SJCRH30 (cell line): ENCODE results near the gene KCNH8. TPM values are rescaled to one million over a fixed set of nuclear protein-coding genes. Genes with fewer than 3 reads are reported as not detected.
"Not testable (repeated sequence)": the region's sequence is repeated elsewhere in the genome, so short reads cannot be mapped to it uniquely, and the experiment has no call there.

Source experiments
- DNase-seq, 2 experiments: peaks; one replicate each; pipeline ENCODE4 v3.0.0-alpha.2; 2015 to 2020
- H3K27ac ChIP-seq: fragments of 250-450 bp; sonication (Bioruptor Pico); 2 replicates; pipeline ENCODE4 v1.5.1; 2020; ENCODE audit warnings: mild to moderate bottlenecking, moderate library complexity
- H3K27me3 ChIP-seq: fragments of 250-450 bp; sonication (Bioruptor Pico); 2 replicates; pipeline ENCODE4 v1.5.1; 2020; ENCODE audit warnings: mild to moderate bottlenecking, moderate library complexity
- H3K36me3 ChIP-seq: fragments of 250-450 bp; sonication (Bioruptor Pico); 2 replicates; pipeline ENCODE4 v1.5.1; 2020; ENCODE audit warnings: mild to moderate bottlenecking, moderate library complexity
- H3K4me1 ChIP-seq: fragments of 250-450 bp; sonication (Bioruptor Pico); 2 replicates; pipeline ENCODE4 v1.5.1; 2020; ENCODE audit warnings: mild to moderate bottlenecking, moderate library complexity
- H3K4me3 ChIP-seq: fragments of 250-450 bp; sonication (Bioruptor Pico); 2 replicates; pipeline ENCODE4 v1.5.1; 2020; ENCODE audit warnings: mild to moderate bottlenecking, moderate library complexity
- H3K9me3 ChIP-seq: fragments of 250-450 bp; sonication (Bioruptor Pico); replicated peaks from 2 replicates; pipeline ENCODE4 v1.5.1; 2020; ENCODE audit warnings: mild to moderate bottlenecking, moderate library complexity
- total RNA-seq: library from RNA; depleted of rRNA; stranded (reverse); fragments of >200 nt; shearing (Covaris generic); gene quantifications from 2 replicates; pipeline ENCODE4 v1.2.3, GENCODE V29; 2014

KCNH8 gene
- total RNA-seq, 1 experiment from 2014 or later: not detected

DNA sequence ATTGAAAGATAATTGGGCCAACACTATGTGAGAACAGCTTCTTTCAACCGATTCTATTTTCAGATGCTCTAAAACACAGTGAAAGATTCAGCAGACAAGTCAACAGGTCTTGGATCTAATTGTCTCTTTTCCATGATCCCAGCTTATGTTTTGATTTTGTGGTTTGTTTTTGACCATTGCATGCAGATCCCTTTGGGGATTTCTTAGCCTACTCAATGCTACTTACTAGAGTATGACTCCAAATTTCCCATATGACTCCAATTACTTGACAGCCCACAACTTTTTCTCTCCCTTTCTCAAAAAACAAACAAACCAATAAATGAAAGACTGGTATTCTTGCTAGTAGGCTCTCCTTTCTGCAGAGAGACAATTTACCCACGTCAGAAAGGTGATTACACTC, 67.1 kb downstream of the KCNH8 start:
- no peaks in the 10 kb centered on the region for H3K36me3 ChIP-seq
- no peak overlapping the region for H3K27ac ChIP-seq
- no peak for DNase-seq
- no peak overlapping the region for H3K4me3 ChIP-seq
- H3K9me3 ChIP-seq: no peaks in the 10 kb centered on the region
- no peaks in the 10 kb centered on the region for H3K27me3 ChIP-seq
- no peaks in the 10 kb centered on the region for H3K4me1 ChIP-seq

- Histone ChIP-seq H3K27ac (no peak overlapping the region), H3K36me3 (no peaks in the 10 kb centered on the region), H3K4me3 (no peak overlapping the region), H3K4me1 (no peaks in the 10 kb centered on the region), H3K9me3 (no peaks in the 10 kb centered on the region), H3K27me3 (no peaks in the 10 kb centered on the region)
- DNase-seq: no peak
Observed at GRCh38 chr3:19216669-19217337, 68.5 kb downstream of the KCNH8 start.

DNA sequence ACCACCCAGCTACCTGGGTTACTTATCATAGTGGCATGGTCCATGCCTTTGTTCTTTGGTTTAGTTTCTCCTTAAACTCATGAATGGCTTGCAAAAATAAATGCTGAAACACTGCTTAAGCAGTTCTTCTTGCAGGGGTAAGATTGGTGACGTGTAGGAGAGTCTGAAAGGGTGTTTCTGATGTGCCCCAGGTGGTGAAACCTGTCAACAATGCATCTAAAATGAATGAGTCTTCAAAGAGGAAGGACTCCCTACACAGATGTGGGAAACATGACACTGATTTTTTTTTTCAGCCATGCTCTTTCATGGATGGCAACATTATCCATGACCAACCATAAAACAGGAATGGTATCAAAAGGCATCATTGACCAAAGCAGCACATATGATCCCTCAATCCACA, 72.0 kb downstream of the KCNH8 start:
- H3K4me3 ChIP-seq: no peak overlapping the region
- DNase-seq: no peak
- H3K27ac ChIP-seq: no peak overlapping the region
- H3K27me3 ChIP-seq: no peaks in the 10 kb centered on the region
- H3K4me1 ChIP-seq: no peaks in the 10 kb centered on the region
- H3K9me3 ChIP-seq: no peaks in the 10 kb centered on the region
- no peaks in the 10 kb centered on the region for H3K36me3 ChIP-seq

DNA sequence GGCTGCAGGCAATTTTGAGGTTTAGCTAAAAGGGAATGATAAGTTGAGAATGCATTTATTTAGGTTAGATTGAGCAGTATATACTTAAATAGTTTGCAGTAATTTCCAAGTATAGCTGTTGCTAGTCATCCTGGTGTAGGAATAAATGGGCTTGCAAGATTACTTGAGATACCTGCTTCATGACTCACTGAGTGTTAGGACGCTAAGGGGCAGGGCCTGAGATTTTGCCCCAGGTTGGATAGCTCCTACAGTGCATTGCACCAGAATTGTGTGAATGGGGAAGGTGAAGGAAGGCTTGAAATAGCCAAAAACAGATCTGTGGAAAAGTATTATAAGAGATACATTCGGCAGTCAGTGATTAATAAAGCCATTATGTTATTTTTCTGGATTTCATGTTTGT, 72.8 kb downstream of the KCNH8 start:
- Histone ChIP-seq H3K4me3 (no peak overlapping the region), H3K4me1 (no peaks in the 10 kb centered on the region), H3K9me3 (no peaks in the 10 kb centered on the region), H3K27me3 (no peaks in the 10 kb centered on the region), H3K36me3 (no peaks in the 10 kb centered on the region), H3K27ac (no peak overlapping the region)
- DNase-seq: no peak

GRCh38 chr3:19226479-19226878, 78.2 kb downstream of the KCNH8 start:
- no peaks in the 10 kb centered on the region for H3K9me3 ChIP-seq
- no peak for DNase-seq
- H3K4me1 ChIP-seq: no peaks in the 10 kb centered on the region
- no peak overlapping the region for H3K27ac ChIP-seq
- no peaks in the 10 kb centered on the region for H3K36me3 ChIP-seq
- no peak overlapping the region for H3K4me3 ChIP-seq
- no peaks in the 10 kb centered on the region for H3K27me3 ChIP-seq

GRCh38 chr3:19228167-19228566, 79.9 kb downstream of the KCNH8 start:
- Histone ChIP-seq H3K27me3 (no peaks in the 10 kb centered on the region), H3K27ac (no peak overlapping the region)
- DNase-seq: no peak

GRCh38 chr3:19229086-19229485, 80.8 kb downstream of the KCNH8 start:
- no peak overlapping the region for H3K4me3 ChIP-seq
- H3K9me3 ChIP-seq: no peaks in the 10 kb centered on the region
- H3K27me3 ChIP-seq: no peaks in the 10 kb centered on the region
- H3K27ac ChIP-seq: no peak overlapping the region
- H3K36me3 ChIP-seq: no peaks in the 10 kb centered on the region
- no peaks in the 10 kb centered on the region for H3K4me1 ChIP-seq
- DNase-seq: no peak

More at GRCh38 chr3:19228167-19228566, 79.9 kb downstream of the KCNH8 start:
- Histone ChIP-seq H3K4me3 (no peak overlapping the region), H3K9me3 (no peaks in the 10 kb centered on the region), H3K36me3 (no peaks in the 10 kb centered on the region), H3K4me1 (no peaks in the 10 kb centered on the region)

DNA sequence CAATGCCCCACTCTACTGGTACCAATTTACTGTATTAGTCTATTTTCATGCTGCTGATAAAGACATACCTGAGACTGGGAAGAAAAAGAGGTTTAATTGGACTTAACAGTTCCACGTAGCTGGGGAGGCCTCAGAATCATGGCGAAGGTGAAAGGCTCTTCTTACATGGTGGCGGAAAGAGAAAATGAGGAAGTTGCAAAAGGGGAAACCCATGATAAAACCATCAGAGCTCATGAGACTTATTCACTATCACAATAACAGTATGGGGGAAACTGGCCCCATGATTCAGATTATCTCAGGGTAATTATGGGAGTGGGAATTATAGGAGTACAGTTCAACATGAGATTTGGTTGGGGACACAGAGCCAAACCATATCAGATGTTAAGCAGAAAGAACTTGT, 81.6 kb downstream of the KCNH8 start:
- H3K4me3 ChIP-seq, H3K36me3 ChIP-seq, H3K27ac ChIP-seq, H3K9me3 ChIP-seq, DNase-seq, H3K4me1 ChIP-seq, H3K27me3 ChIP-seq: not testable (repeated sequence)

- Histone ChIP-seq H3K4me3 (no peak overlapping the region), H3K27me3 (no peaks in the 10 kb centered on the region), H3K36me3 (no peaks in the 10 kb centered on the region), H3K9me3 (no peaks in the 10 kb centered on the region), H3K4me1 (no peaks in the 10 kb centered on the region), H3K27ac (no peak overlapping the region)
- no peak for DNase-seq
Observed at GRCh38 chr3:19231792-19232461, 83.6 kb downstream of the KCNH8 start.

- H3K27ac ChIP-seq: no peak overlapping the region
- H3K36me3 ChIP-seq: no peaks in the 10 kb centered on the region
- H3K9me3 ChIP-seq: no peaks in the 10 kb centered on the region
- no peaks in the 10 kb centered on the region for H3K27me3 ChIP-seq
- no peak overlapping the region for H3K4me3 ChIP-seq
- DNase-seq: no peak
- no peaks in the 10 kb centered on the region for H3K4me1 ChIP-seq
Observed at GRCh38 chr3:19232566-19232965, 84.3 kb downstream of the KCNH8 start.

GRCh38 chr3:19233882-19234784, 85.8 kb downstream of the KCNH8 start:
- not testable (repeated sequence) for H3K9me3 ChIP-seq, H3K27me3 ChIP-seq, H3K27ac ChIP-seq, H3K4me3 ChIP-seq, DNase-seq, H3K36me3 ChIP-seq, H3K4me1 ChIP-seq

DNA sequence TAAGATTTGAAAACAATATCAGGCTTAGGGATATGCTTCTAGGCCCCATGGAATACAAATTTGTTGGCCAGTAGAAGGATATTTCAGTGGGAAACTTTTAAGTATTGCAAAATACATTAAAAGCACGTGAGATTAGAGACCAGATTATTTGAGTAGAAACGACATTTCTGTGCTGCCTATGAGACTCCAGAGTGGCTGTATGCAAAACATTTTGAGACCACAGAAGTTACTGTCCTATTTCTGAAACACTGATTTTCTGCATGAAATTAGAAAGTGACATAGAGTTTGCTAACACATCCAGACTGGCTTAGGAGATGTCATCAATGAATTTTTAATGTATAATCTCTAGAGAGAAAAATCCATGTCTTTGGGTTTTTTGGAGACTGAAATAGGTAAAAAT, 99.8 kb downstream of the KCNH8 start:
- Histone ChIP-seq H3K36me3 (no peaks in the 10 kb centered on the region), H3K9me3 (no peaks in the 10 kb centered on the region)

GRCh38 chr3:19248767-19249166, 100.5 kb downstream of the KCNH8 start:
- no peaks in the 10 kb centered on the region for H3K27me3 ChIP-seq
- no peak for DNase-seq
- H3K36me3 ChIP-seq: no peaks in the 10 kb centered on the region
- H3K27ac ChIP-seq: no peak overlapping the region
- no peak overlapping the region for H3K4me3 ChIP-seq
- no peaks in the 10 kb centered on the region for H3K9me3 ChIP-seq
- no peaks in the 10 kb centered on the region for H3K4me1 ChIP-seq

More for the DNA sequence above, 99.8 kb downstream of the KCNH8 start:
- no peak for DNase-seq
- no peak overlapping the region for H3K4me3 ChIP-seq
- no peaks in the 10 kb centered on the region for H3K4me1 ChIP-seq
- H3K27me3 ChIP-seq: no peaks in the 10 kb centered on the region
- H3K27ac ChIP-seq: no peak overlapping the region

DNA sequence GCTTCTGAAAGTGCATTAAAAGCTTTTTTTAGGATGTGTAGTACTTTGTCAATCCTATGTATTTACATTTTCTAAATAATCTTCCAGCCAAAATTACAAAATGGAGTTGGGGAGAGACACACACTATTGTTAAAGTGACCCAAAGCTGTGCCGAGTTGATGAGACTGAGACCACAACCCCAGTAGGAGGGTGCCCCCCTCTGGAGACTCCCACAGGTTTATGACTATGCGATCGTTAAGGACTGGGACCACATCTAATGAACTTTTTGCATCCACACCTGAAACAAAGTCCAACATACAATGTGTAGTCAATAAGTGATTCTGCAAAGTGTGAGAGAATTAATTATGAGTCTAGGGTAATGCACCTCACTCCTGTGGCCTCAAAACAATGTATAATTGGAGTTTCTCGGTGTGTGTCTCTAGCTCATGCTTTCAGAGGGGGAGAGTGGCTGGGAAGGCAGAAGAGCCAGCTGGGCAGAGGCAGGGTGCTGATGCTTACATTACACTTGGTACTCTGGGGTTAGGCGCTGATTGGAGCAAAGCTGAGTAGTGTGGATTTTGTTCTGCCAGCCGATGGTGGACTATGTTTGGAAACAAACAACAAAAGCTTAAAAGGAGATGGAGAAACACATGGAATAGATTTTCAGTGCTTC, 102.8 kb downstream of the KCNH8 start:
- Histone ChIP-seq H3K27ac (no peak overlapping the region), H3K4me3 (no peak overlapping the region), H3K9me3 (no peaks in the 10 kb centered on the region), H3K4me1 (no peaks in the 10 kb centered on the region), H3K27me3 (no peaks in the 10 kb centered on the region), H3K36me3 (no peaks in the 10 kb centered on the region)
- DNase-seq: no peak

DNA sequence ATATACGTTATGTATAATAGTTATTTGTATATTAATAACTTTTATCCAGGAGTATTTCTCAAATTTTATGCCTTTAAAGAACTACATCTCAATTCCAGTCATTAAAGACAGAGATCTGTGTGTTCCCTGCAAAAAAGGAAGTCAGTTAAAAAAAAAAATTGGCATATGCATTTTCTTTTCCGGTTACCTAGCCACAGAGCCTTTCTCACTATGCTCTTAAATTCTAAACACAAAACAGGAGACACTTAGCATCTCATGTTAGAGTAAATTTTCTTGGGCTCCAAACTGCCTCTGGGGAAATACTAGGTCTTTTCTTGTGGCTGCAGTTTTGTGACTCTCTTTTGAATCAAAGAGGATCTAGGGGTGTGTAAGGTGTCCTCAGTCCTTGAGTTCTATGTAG, 105.9 kb downstream of the KCNH8 start:
- no peaks in the 10 kb centered on the region for H3K27me3 ChIP-seq
- no peaks in the 10 kb centered on the region for H3K36me3 ChIP-seq
- DNase-seq: no peak
- no peaks in the 10 kb centered on the region for H3K9me3 ChIP-seq
- no peak overlapping the region for H3K27ac ChIP-seq
- H3K4me3 ChIP-seq: no peak overlapping the region
- H3K4me1 ChIP-seq: no peaks in the 10 kb centered on the region
